ENCODE results near the gene SNAP47.
A peak's percentile ranks its signal among the peaks of the same experiment; 100 is the strongest.
"Not testable (repeated sequence)": the region's sequence is repeated elsewhere in the genome, so short reads cannot be mapped to it uniquely, and the experiment has no call there.

SNAP47 gene, protein sequence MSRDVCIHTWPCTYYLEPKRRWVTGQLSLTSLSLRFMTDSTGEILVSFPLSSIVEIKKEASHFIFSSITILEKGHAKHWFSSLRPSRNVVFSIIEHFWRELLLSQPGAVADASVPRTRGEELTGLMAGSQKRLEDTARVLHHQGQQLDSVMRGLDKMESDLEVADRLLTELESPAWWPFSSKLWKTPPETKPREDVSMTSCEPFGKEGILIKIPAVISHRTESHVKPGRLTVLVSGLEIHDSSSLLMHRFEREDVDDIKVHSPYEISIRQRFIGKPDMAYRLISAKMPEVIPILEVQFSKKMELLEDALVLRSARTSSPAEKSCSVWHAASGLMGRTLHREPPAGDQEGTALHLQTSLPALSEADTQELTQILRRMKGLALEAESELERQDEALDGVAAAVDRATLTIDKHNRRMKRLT

DNA sequence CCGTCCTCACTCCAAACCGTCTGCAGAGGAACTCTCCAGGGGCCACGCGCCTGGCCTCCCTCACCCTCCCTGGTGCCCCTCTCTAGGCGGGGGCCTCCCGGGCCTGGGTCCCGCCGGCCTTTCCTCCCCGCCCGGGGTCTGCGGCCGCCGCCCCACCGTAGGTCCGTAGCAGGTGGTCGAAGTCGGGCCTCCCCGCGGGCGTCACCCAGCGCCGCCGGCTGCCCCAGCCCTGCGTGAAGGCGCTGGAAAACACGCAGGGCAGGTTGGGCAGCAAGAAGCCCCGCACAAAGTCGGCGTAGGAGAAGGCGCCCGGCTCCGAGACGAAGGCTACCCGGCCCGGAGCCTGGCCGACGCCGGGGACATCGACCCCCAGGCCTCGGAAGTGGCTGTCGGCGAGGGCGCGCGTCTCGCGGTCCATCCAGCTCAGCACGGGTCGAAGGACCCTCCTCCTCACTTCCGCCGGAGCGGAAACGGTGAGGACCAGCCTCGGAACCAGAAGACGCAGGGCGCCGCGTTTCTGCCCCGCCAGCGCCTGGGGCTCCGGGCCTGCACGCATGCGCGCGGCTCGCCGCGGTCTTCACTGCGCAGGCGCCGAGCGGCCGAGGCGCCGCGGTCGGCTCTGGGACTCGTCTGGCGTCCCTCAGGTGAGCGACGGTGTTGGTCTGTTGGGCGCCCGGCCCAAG is at the start of gene SNAP47, which contains the start of gene JMJD4:
TSS of gene SNAP47 (plus strand) at position 580 of the 683 bp plus-strand sequence. CDS start 12,302 bp downstream, outside the sequence.
TSS of gene JMJD4 (minus strand) at position 447 of the 683 bp plus-strand sequence. CDS start at position 418, 29 bp downstream.
- DNase-seq, result peak; percentile 87 to 94

DNA sequence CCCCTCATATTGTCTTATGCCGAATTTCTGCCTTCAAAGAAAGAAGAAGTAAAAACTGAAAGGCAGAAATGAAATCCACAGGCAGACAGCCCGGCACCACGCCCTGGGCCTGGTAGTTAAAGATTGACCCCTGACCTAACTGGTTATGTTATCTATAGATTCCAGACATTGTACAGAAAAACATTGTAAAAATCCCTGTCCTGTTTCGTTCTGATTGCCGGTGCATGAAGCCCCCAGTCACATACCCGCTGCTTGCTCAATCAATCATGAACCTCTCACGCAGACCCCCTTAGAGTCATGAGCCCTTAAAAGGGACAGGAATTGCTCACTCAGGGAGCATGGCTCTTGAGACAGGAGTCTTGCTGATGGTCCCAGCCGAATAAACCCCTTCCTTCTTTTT is 49.4 kb upstream of the SNAP47 start:
- DNase-seq, result no peak

DNA sequence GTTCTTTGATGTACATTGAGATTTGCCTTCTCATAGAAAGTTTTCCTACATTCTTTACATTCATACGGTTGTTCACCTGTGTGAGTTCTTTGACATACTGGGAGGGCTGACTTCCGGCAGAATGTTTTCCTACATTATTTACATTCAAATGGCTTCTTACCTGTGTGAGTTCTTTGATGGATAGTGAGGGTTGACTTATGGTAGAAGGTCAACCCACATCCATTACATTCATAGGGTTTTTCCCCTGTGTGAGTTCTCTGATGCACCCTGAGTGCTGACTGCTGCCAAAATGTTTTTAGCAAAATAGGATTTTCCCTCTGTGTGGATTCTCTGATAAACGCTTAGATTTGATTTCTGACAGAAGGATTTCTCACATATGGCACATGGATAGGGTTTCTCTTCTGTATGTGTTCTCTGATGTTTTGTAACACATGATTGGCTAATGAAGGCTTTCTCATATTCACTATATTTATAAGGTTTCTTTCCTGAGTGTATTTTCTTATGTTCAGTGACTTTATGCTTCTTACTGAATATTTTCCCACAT is 37.8 kb upstream of the SNAP47 start:
- no peak for DNase-seq

DNA sequence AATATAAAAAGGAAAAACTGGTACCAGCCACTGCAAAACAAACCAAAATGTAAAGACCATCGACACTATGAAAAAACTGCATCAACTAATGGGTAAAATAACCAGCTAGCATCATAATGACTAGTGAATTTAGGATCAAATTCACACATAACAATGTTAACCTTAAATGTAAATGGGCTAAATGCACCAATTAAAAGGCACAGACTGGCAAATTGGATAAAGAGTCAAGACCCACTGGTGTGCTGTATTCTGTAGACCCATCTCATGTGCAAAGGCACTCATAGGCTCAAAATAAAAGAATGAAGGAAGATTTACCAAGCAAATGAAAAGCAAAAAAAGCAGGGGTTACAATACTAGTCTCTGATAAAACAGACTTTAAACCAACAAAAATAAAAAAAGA is 33.6 kb upstream of the SNAP47 start:
- not testable (repeated sequence) for DNase-seq

DNA sequence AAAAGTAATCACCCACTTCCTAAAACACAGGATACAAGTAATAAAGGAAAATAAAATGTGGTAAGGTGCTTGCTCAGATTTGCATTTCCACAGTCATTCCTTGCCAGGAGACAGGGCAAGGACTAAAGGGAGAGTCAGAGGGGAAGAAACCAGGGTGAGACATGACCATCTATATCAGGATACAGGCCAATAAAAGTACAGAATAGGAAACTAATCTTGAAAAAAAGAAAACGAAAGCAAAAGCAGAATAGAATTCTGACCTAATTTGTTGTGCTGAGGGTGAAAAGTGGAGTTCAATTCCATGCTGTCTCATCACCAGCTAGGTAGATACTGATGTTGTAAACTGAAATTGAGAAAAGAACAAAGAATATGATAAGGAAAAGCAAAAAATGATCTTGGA is 27.4 kb upstream of the SNAP47 start:
- no peak for DNase-seq

DNA sequence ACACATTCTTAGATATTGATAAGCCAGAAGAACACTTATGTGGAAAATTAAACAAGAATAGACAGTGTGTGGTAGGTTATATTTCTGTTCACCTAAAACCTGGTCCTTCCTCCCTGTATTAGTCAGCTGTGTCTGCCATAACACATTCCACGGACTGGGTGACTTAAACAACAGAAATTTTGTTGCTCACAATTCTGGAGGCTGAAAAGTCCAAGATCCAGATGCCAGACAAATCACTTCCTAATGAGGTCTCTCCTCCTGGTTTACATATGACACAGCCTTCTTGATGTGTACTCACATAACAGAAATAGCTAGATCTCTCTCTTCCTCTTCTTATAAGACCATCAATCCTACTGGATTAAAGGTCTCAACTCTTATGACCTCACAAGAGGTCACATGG is 25.8 kb upstream of the SNAP47 start:
- no peak for DNase-seq

DNA sequence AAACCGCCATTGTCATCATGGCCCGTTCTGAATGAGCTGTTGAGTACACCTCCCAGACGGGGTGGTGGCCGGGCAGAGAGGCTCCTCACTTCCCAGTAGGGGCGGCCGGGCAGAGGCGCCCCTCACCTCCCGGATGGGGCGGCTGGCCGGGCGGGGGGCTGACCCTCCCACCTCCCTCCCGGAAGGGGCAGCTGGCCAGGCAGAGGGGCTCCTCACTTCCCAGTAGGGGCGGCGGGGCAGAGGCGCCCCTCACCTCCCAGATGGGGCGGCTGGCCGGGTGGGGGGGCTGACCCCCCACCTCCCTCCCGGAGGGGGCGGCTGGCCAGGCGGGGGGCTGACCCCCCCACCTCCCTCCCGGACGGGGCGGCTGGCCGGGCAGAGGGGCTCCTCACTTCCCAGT is 24.8 kb upstream of the SNAP47 start:
- DNase-seq, result not testable (repeated sequence)

DNA sequence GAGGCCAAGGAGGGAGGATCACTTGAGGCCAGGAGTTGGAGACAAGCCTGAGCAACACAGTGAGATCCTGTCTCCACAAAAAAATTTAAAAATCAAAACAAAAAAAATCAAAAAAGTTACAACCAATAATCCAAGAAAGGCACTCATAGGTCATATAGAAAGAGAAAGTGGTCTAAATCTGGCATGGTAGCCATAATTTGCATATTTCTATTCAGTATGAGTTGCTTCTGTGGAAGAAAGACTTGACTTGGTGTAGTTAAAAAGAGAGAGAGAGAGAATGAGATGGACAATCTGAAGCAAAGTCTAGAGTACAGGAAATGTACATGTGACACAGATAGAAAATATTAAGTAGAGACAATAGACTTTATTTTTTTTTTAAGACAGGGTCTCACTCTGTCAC is 22.6 kb upstream of the SNAP47 start:
- no peak for DNase-seq

DNA sequence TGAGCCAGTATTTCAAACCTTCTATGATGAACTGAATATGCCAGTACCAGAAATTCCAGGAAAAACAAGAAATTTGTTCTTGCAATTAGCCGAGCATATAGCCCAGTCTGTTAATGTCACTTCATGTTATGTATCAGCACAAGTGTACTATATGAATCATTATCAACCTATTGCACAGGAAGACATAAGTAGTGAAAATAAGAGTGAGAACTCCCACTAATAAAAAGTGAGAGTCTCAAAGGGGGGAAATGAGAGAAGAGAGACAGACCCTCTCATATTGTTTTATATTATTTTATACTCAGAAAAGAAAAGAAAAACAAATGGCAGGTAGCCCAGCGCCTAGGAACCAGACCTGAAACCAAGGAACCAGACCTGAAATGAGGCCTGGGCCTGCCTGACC is 16.3 kb upstream of the SNAP47 start:
- no peak for DNase-seq

DNA sequence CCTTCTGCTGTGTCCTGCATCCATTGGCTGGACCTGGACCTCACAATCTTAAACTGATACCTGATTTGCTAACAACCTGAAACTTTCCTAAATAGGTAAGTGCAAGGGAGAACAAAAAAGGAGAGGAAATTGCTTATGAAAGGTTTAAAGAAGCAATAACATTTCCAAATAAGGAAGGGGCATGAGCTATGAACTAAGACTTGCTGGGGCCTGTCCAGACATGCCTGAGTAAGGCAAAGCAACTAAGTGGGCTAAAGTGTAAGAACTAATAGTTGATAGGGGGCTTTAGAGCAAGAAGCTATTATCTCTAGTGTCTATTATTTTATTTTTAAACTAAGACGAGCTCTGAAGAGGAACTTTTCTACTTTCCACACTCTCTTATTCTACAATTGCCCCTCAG is 11.8 kb upstream of the SNAP47 start:
- no peak for DNase-seq

DNA sequence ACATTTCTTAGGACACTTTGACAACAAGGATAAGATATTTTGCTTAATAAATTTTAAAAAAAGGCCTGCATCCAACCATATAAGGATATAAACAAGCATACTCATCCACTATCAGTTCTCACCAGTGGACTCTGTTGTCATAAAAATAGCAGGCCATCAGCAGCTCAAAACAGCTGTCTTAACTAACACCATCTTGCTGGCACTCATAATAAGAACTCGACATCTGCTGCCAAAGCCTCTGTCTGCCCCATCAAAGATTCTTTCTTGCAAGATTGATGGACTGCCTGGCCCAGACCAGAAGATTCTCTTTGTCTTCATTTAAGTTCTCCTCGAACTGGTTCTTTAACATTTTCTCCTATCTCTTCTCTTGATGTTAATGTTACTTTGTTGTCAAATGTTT is 10.2 kb upstream of the SNAP47 start:
- DNase-seq, result no peak

DNA sequence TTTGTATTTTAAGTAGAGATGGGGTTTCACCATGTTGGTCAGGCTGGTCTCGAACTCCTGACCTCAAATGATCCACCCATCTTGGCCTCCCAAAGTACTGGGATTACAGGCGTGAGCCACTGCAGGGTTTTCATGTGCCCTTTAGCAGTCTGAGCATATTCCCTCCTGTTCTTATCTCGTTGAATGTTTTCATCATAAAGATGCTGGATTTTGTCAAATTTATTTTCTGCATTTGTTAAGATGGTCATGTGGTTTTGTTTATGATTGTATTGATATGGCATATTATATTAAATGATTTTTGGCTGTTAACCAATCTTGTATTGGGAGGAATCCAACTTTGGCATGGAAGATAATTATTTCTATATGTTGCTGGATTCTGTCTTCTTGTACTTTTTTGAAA is 8.9 kb upstream of the SNAP47 start:
- DNase-seq, result no peak

DNA sequence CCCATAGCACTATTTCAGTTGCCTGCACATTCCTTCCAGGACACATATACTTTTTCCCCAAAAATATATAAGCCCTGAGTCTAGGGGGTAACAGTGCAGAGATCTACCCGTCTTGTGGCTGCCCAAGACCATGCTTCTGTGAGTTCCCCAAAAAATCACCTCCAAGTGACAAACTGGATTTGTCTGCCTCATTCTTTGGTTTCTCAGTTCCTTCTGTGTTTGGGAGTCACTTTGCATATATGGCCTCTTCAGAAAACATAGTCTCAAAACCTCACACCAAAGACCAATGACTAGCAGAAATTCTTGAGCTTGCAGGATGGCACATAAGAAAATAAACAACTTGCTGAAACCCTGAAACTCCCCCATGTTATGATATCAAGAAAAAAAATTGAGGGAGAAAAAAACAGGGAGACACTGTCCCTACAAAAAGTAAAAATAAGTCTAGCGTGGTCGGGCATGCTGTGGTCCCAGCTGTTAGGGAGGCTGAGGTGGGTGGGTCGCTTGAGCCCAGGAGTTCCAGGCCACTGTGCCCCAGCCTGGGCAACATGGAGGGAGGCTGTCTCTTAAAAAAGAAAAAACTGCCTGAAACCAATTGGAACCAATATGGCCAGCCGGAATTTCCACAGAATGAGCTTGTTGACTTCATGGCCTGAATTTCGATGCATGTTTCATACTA is 8.2 kb upstream of the SNAP47 start:
- no peak for DNase-seq

DNA sequence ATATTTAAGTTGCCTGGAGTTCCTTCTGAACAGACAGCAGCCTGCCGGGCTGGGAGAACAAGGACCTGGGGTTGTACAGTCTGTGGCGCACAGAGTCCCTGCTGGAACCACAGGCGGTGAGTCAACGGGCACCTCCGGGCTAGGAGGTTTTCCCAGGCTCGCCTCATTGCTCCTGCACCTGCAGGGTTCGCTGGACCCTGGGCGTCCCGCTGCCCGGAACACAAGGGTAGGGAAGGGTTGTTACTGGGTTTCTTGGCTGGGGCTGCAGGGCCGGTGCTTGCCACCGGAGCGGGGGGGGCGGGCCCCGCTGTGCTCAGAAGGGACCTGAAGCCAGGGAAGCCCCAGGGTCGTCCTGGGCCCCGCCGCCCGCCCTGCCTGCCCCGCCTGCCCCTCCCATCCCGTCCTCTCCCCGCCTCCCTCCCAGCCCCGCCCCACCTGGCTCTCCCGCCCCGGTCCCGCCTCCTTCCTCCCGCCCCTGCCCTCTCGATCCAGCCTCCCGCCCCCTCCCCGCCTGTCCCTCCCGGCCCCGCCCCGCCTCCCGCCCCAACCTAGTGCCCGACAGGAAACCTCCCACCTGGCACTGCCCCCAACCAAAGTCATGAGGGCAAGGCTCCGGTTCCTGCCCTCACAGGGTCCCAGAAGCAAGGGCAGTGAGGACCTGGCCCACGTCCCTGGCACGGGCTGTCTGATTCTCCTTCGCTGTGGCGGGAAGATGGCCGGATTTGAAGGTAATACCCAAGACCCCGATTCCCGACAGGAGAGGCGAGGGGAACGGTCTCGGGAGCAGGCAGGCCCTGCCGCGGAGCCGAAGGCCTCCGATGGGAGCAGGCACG is 7.0 kb upstream of the SNAP47 start:
- peak; percentile 60 to 75 for DNase-seq

DNA sequence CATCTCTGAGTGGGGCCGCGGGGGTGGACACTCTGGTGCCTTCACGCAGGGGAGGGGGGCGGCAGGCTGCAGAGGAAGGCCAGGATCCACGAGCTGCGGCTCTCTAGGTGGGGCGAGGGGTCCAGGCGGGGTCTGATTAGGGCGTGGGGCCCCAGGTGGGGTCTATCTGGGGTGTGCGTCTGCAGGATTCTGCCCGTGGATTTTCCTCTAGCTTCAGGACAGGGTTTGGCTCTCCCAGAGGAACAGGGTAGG is 6.4 kb upstream of the SNAP47 start:
- DNase-seq, result no peak

DNA sequence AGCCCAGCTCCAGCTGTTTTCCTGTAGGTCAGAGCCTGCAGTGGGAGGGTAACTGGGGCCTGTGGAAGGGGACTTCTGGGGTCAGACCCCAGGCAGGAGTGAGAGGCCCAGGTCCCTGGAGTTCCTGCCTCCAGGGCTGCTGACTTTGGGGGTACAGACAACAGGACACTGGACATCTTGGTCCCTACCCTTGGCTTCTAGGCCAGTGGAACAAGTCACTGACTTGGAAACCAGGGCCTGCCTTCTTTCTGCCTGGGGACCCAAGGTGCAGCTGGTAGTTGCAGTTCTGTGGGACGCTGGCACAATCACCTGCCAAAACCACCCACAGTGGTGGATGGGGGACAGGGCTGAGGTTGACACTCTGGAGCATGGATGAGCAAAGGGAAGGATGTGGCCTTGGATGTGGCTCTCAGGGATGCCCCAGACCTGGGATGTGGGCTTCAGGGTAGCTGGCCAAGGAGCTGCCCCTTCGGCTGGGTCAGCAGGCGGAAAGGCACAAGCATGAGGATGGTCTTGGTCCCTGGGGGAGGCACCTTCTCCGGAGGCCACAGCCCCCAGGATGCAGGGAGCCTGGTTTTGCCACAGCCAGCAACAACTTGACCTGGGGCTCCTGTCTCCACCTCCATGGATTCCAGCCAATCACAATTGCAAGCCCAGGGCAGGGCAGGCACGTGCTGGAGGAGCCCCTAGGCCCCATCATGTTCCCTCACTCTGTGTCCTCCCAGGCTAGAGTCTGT is 5.9 kb upstream of the SNAP47 start:
- no peak for DNase-seq

DNA sequence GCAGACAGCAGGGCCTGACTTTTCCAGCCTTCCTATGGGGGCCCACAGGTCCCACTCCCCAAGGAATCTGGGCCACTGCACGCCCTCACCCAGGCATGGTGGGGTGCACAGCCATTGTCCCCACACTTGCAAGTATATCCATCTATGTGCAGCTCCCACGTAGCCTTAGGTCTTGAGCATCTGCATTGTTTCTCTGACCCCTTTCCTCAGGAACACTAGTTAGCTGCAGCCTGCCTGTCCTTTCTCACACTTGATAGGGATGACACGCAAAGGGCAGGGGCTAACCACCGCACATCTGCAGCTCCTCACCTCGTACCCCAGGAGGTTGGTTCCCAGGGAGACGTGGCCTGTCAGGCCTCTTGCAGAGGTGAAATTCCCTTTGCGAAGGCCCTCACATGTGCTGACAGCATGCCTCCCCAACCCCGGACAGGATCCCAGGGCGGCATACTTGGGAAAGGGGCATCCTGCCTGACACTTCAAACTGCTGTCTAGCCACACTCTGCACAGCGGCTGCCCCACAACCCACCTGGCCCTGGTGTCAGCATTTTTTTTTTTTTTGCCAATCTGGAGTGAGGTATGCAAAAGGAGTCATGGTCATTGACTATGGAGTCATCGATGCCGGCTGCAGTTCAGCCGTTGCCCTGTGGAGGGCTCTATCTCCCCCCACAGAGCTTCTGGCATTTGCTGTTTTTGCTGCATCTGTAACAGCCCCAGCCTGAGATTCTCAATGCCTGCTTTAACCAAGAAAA is 5.2 kb upstream of the SNAP47 start:
- peak in 1 of 2 experiments; percentile 25 for DNase-seq

DNA sequence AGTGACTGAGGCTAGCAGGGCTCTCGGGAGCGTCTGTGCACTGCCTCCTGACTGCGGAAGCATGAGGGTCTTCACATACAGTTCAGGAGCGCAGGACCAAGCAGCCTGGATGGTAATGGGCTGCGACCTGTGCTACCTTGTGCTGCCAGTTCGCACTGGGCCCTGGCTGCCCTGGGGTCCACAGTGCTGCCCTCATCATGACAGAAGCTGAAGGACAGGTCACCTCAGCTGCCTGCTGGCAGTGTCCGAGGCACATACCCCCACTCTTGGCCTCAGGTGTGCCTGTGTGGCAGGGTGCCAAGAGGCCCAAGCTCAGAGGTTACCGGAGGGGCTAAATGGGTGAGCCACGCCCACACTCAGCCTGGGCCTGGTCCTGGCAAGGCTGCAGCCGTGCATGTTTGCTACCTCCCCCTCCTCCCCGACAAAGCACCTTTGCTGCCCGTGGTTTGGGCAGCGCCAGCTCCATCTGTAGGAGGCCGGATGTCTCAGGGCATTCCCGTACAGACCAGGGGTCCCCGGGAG is 4.5 kb upstream of the SNAP47 start:
- DNase-seq, result no peak

DNA sequence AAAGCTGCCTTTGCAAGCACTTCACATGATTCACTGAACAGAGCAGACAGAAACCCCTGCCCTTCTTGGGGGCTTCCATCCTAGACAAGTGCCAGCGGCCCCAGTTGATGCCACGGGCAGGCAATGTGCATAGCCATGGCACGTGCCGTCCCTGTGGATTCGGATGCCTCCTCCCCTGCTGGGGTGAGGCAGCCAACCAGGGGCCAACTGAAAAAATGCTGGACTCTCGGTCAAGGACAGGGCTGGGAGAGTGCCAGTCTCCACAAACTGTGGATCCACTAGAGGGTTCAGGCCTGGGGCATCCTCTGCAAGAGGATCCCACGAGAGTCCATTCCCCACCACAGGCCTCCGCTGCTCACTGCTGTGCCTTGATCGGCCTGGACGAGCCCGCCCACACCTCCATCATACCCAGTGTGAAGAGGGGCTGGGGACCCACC is 4.0 kb upstream of the SNAP47 start:
- DNase-seq, result no peak

DNA sequence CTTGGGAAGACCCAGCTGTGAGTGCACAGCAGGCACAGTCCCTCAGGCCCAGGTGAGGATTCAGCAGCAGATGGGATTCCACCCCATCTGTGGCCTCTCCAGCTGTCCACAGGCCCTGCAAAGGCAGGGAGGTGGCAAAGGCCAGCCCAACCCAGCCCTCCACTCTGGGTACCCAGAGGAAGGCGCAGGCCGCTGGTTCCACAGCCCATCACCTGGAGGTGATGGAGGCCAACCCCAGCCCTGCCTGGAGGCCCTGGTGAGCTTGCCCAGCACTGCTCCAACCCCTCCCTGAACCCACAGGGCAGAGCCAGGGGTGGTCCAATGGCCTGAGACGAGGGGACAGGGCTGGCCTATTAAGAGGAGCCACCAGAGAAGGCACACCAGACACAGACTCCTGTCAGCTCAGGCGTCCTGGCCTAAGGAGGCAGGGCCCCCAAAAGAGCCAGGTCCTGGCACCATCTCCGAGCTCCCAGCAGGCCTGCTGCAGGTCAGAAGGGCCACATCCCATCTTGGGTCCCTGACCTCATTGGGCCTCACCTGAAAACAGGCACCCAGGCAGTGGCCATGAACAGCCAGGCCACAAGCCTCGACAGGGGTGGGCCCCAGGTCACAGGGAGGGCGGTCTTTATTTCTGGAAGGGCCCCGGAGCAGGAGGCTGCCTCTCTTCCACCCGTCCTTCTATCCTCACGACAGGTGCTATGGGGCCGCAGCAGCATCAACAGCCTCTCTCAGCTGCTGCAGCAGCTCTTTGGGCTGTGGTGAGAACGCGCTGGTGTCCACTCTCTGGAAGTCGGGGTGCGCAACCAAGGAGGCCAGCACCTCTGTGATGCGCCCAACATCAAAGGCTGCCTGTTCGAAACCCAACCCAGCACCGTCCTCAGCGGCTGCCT is 3.3 kb upstream of the SNAP47 start:
- DNase-seq, result no peak
